H9 (cell line): ENCODE results near the gene ANK3. TPM values are rescaled to one million over a fixed set of nuclear protein-coding genes. Genes with fewer than 3 reads are reported as not detected.

Experiments
- DNase-seq: peaks from one replicate; pipeline ENCODE4 v3.0.0-alpha.2; 2017
- H2AFZ ChIP-seq: one replicate; pipeline ENCODE4 v1.6.1; 2013; ENCODE audit warnings: mild to moderate bottlenecking, low read length, control low read depth, moderate library complexity
- H2AK5ac ChIP-seq: 2 replicates; pipeline ENCODE4 v1.6.1; 2013; ENCODE audit warnings: low read length, control low read depth, mixed read lengths; ENCODE audit not compliant: insufficient read length
- H2BK120ac ChIP-seq: one replicate; pipeline ENCODE4 v1.6.1; 2013; ENCODE audit warnings: low read depth, mild to moderate bottlenecking, low read length, control low read depth, inconsistent platforms; ENCODE audit not compliant: poor library complexity, severe bottlenecking
- H2BK12ac ChIP-seq: 2 replicates; pipeline ENCODE4 v1.6.1; 2013; ENCODE audit warnings: low read length, control low read depth, mixed read lengths, low read depth; ENCODE audit not compliant: insufficient read length
- H2BK15ac ChIP-seq: 2 replicates; pipeline ENCODE4 v1.6.1; 2013; ENCODE audit warnings: low read depth, low read length, control low read depth
- H2BK20ac ChIP-seq: one replicate; pipeline ENCODE4 v1.6.1; 2013; ENCODE audit warnings: low read depth, mild to moderate bottlenecking, low read length, control low read depth, inconsistent platforms; ENCODE audit not compliant: poor library complexity, severe bottlenecking
- H2BK5ac ChIP-seq: 2 replicates; pipeline ENCODE4 v1.6.1; 2013; ENCODE audit warnings: low read length, control low read depth, mixed read lengths; ENCODE audit not compliant: insufficient read length
- H3K14ac ChIP-seq: 2 replicates; pipeline ENCODE4 v1.6.1; 2013; ENCODE audit warnings: low read length, control low read depth; ENCODE audit not compliant: insufficient read depth
- H3K18ac ChIP-seq: 2 replicates; pipeline ENCODE4 v1.6.1; 2013; ENCODE audit warnings: low read depth, mild to moderate bottlenecking, mixed read lengths, low read length, control low read depth; ENCODE audit not compliant: insufficient read length
- H3K23ac ChIP-seq: 2 replicates; pipeline ENCODE4 v1.6.1; 2013; ENCODE audit warnings: low read length, control low read depth, mixed read lengths, low read depth; ENCODE audit not compliant: insufficient read length
- H3K23me2 ChIP-seq: 2 replicates; pipeline ENCODE4 v1.6.1; 2013; ENCODE audit warnings: low read depth, mild to moderate bottlenecking, mixed read lengths, low read length, control low read depth; ENCODE audit not compliant: insufficient read length, poor library complexity, severe bottlenecking
- H3K27ac ChIP-seq: 2 replicates; pipeline ENCODE4 v1.5.1; 2013; ENCODE audit warnings: low read length, control low read depth, mixed read lengths, low read depth; ENCODE audit not compliant: insufficient read length
- H3K27me3 ChIP-seq: 2 replicates; pipeline ENCODE4 v1.6.1; 2013; ENCODE audit warnings: low read length, control low read depth, inconsistent platforms; ENCODE audit not compliant: insufficient read depth
- H3K4ac ChIP-seq: 2 replicates; pipeline ENCODE4 v1.6.1; 2013; ENCODE audit warnings: low read depth, mild to moderate bottlenecking, control low read depth, inconsistent platforms, low read length, moderate library complexity
- H3K4me1 ChIP-seq: 2 replicates; pipeline ENCODE4 v1.6.1; 2013; ENCODE audit warnings: low read length, control low read depth, inconsistent platforms; ENCODE audit not compliant: insufficient read depth
- H3K4me2 ChIP-seq: 2 replicates; pipeline ENCODE4 v1.6.1; 2013; ENCODE audit warnings: low read length, control low read depth, mixed read lengths; ENCODE audit not compliant: insufficient read length, insufficient read depth
- H3K56ac ChIP-seq: 2 replicates; pipeline ENCODE4 v1.6.1; 2013; ENCODE audit warnings: low read depth, mild to moderate bottlenecking, mixed read lengths, low read length, control low read depth; ENCODE audit not compliant: insufficient read length
- H3K79me1 ChIP-seq: 2 replicates; pipeline ENCODE4 v1.6.1; 2013; ENCODE audit warnings: low read depth, mild to moderate bottlenecking, moderate library complexity, low read length, control low read depth, inconsistent platforms; ENCODE audit not compliant: insufficient read depth, poor library complexity, severe bottlenecking
- H3K79me2 ChIP-seq: 2 replicates; pipeline ENCODE4 v1.6.1; 2013; ENCODE audit warnings: low read length, control low read depth, inconsistent platforms; ENCODE audit not compliant: insufficient read depth
- H3K9ac ChIP-seq: 2 replicates; pipeline ENCODE4 v1.6.1; 2013; ENCODE audit warnings: low read length, control low read depth, mixed read lengths; ENCODE audit not compliant: insufficient read length; ENCODE audit errors: extremely low read depth
- H3K9me3 ChIP-seq: one replicate; pipeline ENCODE4 v1.6.1; 2013; ENCODE audit warnings: low read depth, low read length, inconsistent platforms; ENCODE audit not compliant: control insufficient read depth
- H3T11ph ChIP-seq: one replicate; pipeline ENCODE4 v1.6.1; 2013; ENCODE audit warnings: mild to moderate bottlenecking, low read length, control low read depth, inconsistent platforms
- H4K20me1 ChIP-seq: one replicate; pipeline ENCODE4 v1.6.1; 2013; ENCODE audit not compliant: control insufficient read depth, insufficient read length, insufficient read depth
- H4K5ac ChIP-seq: 2 replicates; pipeline ENCODE4 v1.6.1; 2013; ENCODE audit warnings: low read depth, mild to moderate bottlenecking, mixed read lengths, low read length, control low read depth; ENCODE audit not compliant: insufficient read length
- H4K8ac ChIP-seq: replicated peaks from 2 replicates; pipeline ENCODE4 v1.6.1; 2013; ENCODE audit warnings: low read length, control low read depth, mixed read lengths, low read depth; ENCODE audit not compliant: insufficient read length
- H4K91ac ChIP-seq: 2 replicates; pipeline ENCODE4 v1.6.1; 2013; ENCODE audit warnings: low read depth, mild to moderate bottlenecking, moderate library complexity, mixed read lengths, low read length, control low read depth; ENCODE audit not compliant: insufficient read length
- H3K27ac Mint-ChIP-seq, 3 experiments: 2 replicates in 2 of 3; 3 replicates in 1 of 3; pipeline ENCODE4 v1.8.0; 2020 to 2021; ENCODE audit warnings: mixed read lengths in 3 of 3, mild to moderate bottlenecking in 1 of 3, moderate library complexity in 1 of 3
- H3K27me3 Mint-ChIP-seq: 2 replicates; pipeline ENCODE4 v1.8.0; 2021; ENCODE audit warnings: low read depth, mild to moderate bottlenecking, moderate library complexity, mixed read lengths
- H3K36me3 Mint-ChIP-seq, 3 experiments: 2 replicates in 2 of 3; 3 replicates in 1 of 3; pipeline ENCODE4 v1.8.0; 2020 to 2021; ENCODE audit warnings: low read depth in 3 of 3, mixed read lengths in 3 of 3; ENCODE audit not compliant: insufficient read depth in 1 of 3
- H3K4me1 Mint-ChIP-seq, 2 experiments: 2 replicates each; pipeline ENCODE4 v1.8.0; 2020; ENCODE audit warnings: mixed read lengths in 2 of 2
- H3K4me3 Mint-ChIP-seq, 2 experiments: 2 replicates in 1 of 2; 3 replicates in 1 of 2; pipeline ENCODE4 v1.8.0; 2020 to 2021; ENCODE audit warnings: mild to moderate bottlenecking in 2 of 2, mixed read lengths in 2 of 2, moderate library complexity in 1 of 2
- H3K9me3 Mint-ChIP-seq, 2 experiments: 2 replicates in 1 of 2; 3 replicates in 1 of 2; pipeline ENCODE4 v1.8.0; 2020; ENCODE audit warnings: mild to moderate bottlenecking in 2 of 2, mixed read lengths in 2 of 2, moderate library complexity in 1 of 2
- CTCF ChIP-seq: fragments of 200-600 bp; sonication (generic); conservative IDR thresholded peaks from 3 replicates; pipeline ENCODE4 v1.8.0; 2021; ENCODE audit warnings: antibody characterized with exemption, mild to moderate bottlenecking
- WGBS: extraction: QIAGEN DNeasy Blood & Tissue Kit; methylation state at CpG from one replicate; pipeline ENCODE4 v1.1.7; 2013; ENCODE audit warnings: missing lambda C conversion rate, low lambda C conversion rate, mixed read lengths; ENCODE audit not compliant: insufficient read length; ENCODE audit errors: extremely low coverage; 5-methylcytosine and 5-hydroxymethylcytosine counted together
- total RNA-seq: library from RNA; stranded (reverse); gene quantifications from 2 replicates; pipeline ENCODE4 v1.2.1, GENCODE V29; 2021

Gene ANK3
- total RNA-seq, 1 experiment from 2014 or later = 59.6 TPM

DNA sequence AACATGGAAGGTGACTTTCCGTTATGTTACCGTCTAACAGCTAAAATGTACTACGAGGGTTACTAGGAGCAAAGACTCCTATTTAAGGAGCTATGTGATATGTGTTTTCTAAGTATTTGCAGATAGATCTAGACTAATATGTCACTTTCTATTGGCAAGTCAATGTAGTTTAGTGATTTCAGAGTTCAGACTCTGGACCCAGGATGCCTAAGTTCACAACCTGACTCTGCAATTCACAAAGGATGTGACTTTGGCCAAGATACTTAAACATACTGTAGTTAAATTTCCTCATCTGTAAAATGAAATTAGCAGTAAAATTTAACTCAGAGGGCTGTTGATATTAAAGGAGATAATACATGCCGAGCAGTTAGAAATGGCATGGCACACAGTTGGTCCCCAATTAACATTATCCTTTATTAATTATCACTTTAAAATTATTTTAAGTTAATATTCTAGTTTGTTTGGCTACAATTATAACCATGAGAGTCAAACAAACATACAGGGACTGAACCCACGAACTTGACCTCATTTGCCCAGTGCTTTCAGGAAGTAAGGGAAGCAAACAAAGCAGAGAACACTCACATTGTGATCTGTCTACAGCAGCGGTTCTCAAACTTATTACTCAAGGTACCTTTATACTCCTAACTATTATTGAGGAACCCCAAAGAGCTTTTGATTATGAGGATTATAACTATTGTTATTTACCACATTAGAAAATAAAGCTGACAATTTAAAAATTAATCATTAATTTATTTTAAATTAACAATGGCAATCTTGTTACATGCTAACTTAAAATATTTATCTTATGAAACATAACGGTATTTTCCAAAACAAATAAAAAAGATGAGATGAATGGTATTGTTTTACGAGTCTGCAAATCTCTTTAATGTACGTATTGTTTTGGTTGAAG, 94.4 kb downstream of the ANK3 start:
- Histone ChIP-seq H2BK5ac (no peak overlapping the region), H3K56ac (no peak overlapping the region), H3K4ac (no peak overlapping the region), H3K27me3 (no peaks in the 10 kb centered on the region), H4K91ac (no peak overlapping the region), H2BK12ac (no peak overlapping the region), H3K79me1 (no peaks in the 10 kb centered on the region), H3K18ac (no peak overlapping the region), H3K27ac (no peak overlapping the region), H4K5ac (no peak overlapping the region), H3K4me1 (peaks cover 5% of the 10 kb centered on the region), H2BK120ac (no peak overlapping the region), H3K9ac (no peak overlapping the region), H4K8ac (no peak overlapping the region), H3K4me2 (no peak overlapping the region), H3K14ac (no peak overlapping the region), H2AK5ac (no peak overlapping the region), H2AFZ (no peak overlapping the region), H3K23ac (no peak overlapping the region), H3T11ph (no peak overlapping the region), H2BK20ac (no peak overlapping the region), H3K23me2 (no peaks in the 10 kb centered on the region), H2BK15ac (no peak overlapping the region), H4K20me1 (no peaks in the 10 kb centered on the region), H3K79me2 (no peaks in the 10 kb centered on the region), H3K9me3 (no peaks in the 10 kb centered on the region)
- TF ChIP-seq CTCF = no peak
- Mint-ChIP-seq H3K27ac (no peak overlapping the region; a peak in 1 of 7 replicates), H3K4me3 (no peak overlapping the region), H3K27me3 (no peaks in the 10 kb centered on the region), H3K4me1 (peaks cover 13 to 19% of the 10 kb centered on the region in 2 experiments), H3K36me3 (no peaks in the 10 kb centered on the region), H3K9me3 (no peaks in the 10 kb centered on the region)
- WGBS = 100% methylated on average over 1 of the region's 9 CpGs
- no peak for DNase-seq
